A673 (cell line): ENCODE measurements around the gene RAB11A.

Experiments
- CTCF ChIP-seq: fragments of 300-800, 200-600 bp; sonication (generic); conservative IDR thresholded peaks from 2 replicates; pipeline ENCODE4 v1.5.1; 2017; ENCODE audit warnings: low read depth, mild to moderate bottlenecking, antibody characterized with exemption, low read length, moderate library complexity, mixed read lengths
- EZH2 ChIP-seq: fragments of 200-600 bp; sonication (generic); IDR thresholded peaks from 2 replicates; pipeline ENCODE4 v1.6.1; 2017; ENCODE audit warnings: borderline replicate concordance, low read depth, mild to moderate bottlenecking, mixed read lengths, antibody characterized with exemption, low read length; ENCODE audit not compliant: poor library complexity, severe bottlenecking

GRCh38 chr15:65896236-65896635 lies 26.9 kb downstream of the RAB11A start:
- TF ChIP-seq CTCF: no peak
- no peak for TF ChIP-seq EZH2
